K562 (cell line): ENCODE measurements around the gene LRRC3B.

Source experiments
- MAZ ChIP-seq, 2 experiments: fragments of 450-650 bp in 1 of 2; sonication (generic) in 1 of 2; formaldehyde crosslinking; IDR thresholded peaks in 1 of 2; conservative IDR thresholded peaks in 1 of 2; 2 replicates each; pipeline versions ENCODE4 v1.4.0 to v1.5.0; 2020; ENCODE audit warnings: mild to moderate bottlenecking in 1 of 2, missing genetic modification reagents in 1 of 2
- TF ChIP-seq, protein P1 (sequence below): sonication (generic); formaldehyde crosslinking; IDR thresholded peaks from 2 replicates; pipeline ENCODE4 v1.9.0; 2022; ENCODE audit warnings: mild to moderate bottlenecking, missing genetic modification reagents
- TF ChIP-seq, protein P2 (sequence below): sonication (generic); formaldehyde crosslinking; IDR thresholded peaks from 2 replicates; pipeline ENCODE4 v1.8.0; 2022; ENCODE audit warnings: missing genetic modification reagents, mild to moderate bottlenecking, borderline replicate concordance

DNA sequence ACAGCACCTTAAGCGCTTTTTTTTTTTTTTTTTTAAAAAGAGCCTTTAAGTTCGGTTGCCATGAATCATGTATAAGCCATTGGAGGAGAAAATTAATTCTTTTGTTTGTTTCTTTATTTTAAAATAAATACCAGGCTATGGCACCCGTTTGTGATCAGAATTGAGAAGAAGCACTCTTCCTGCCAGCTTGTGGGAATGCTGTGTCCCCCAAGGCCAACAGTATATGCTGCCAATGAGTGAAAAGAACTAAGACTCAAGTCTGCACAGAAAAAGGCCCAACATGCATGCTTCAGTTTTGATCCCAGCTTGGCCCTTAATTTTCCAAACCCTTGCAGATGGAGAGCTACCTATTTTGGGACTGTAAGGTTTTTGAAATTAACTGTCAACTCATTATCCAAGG, 90.5 kb downstream of the LRRC3B start:
- TF ChIP-seq, protein P1, sequence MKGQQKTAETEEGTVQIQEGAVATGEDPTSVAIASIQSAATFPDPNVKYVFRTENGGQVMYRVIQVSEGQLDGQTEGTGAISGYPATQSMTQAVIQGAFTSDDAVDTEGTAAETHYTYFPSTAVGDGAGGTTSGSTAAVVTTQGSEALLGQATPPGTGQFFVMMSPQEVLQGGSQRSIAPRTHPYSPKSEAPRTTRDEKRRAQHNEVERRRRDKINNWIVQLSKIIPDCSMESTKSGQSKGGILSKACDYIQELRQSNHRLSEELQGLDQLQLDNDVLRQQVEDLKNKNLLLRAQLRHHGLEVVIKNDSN (CRISPR knock-in tag): no peak
- no peak for TF ChIP-seq MAZ (CRISPR knock-in tag; conservative IDR thresholded peaks at IDR 0.05 in 1 of 2, IDR thresholded peaks at IDR 0.05 in 1 of 2)
- TF ChIP-seq, protein P2, sequence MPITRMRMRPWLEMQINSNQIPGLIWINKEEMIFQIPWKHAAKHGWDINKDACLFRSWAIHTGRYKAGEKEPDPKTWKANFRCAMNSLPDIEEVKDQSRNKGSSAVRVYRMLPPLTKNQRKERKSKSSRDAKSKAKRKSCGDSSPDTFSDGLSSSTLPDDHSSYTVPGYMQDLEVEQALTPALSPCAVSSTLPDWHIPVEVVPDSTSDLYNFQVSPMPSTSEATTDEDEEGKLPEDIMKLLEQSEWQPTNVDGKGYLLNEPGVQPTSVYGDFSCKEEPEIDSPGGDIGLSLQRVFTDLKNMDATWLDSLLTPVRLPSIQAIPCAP (CRISPR knock-in tag): no peak
